Activated CD8-positive, alpha-beta T cell treated with anti-CD3 and anti-CD28 coated beads, Interleukin-2, amount 10 ng/mL, durations not matched to agents 7 days and 5 days (primary cell): Measurements from ENCODE around the gene GYG1. TPM values are rescaled to one million over a fixed set of nuclear protein-coding genes. Genes with fewer than 3 reads are reported as not detected.

Source experiments
- ATAC-seq: fragments of 150-1000 bp; cut with Tn5 transposase; one replicate; pipeline ENCODE4 v1.10.0; 2021; ENCODE audit warnings: moderate library complexity
- CTCF ChIA-PET: fragments of 350-600 bp; sonication (Branson Sonifier 250); formaldehyde crosslinking; loops from one replicate; lab custom pipeline; 2021; ENCODE audit warnings: antibody characterized with exemption; lab: Charles Lee
- POLR2A ChIA-PET: fragments of 350-600 bp; sonication (Branson Sonifier 250); formaldehyde crosslinking; loops from one replicate; lab custom pipeline; 2021; ENCODE audit warnings: antibody characterized with exemption; lab: Charles Lee
- DNase-seq: peaks from one replicate; pipeline ENCODE4 v3.0.0-alpha.2; 2020
- H3K27ac Mint-ChIP-seq: one replicate; pipeline ENCODE4 v1.8.0; 2021; ENCODE audit warnings: mild to moderate bottlenecking, mixed read lengths
- H3K27me3 Mint-ChIP-seq: one replicate; pipeline ENCODE4 v1.8.0; 2021; ENCODE audit warnings: low read depth, mixed read lengths
- H3K36me3 Mint-ChIP-seq: one replicate; pipeline ENCODE4 v1.8.0; 2021; ENCODE audit warnings: low read depth, mixed read lengths
- H3K4me1 Mint-ChIP-seq: one replicate; pipeline ENCODE4 v1.8.0; 2021; ENCODE audit warnings: low read depth, mixed read lengths
- H3K4me3 Mint-ChIP-seq: one replicate; pipeline ENCODE4 v1.8.0; 2021; ENCODE audit warnings: mild to moderate bottlenecking, mixed read lengths
- H3K9me3 Mint-ChIP-seq: one replicate; pipeline ENCODE4 v1.8.0; 2022; ENCODE audit warnings: mixed read lengths; ENCODE audit not compliant: insufficient read depth
- total RNA-seq, 2 experiments: library from RNA; stranded (reverse); gene quantifications; one replicate each; pipeline ENCODE4 v1.2.3, GENCODE V29; 2021

GYG1 gene
- total RNA-seq, 2 experiments from 2014 or later: 46.9 to 54.0 TPM

DNA sequence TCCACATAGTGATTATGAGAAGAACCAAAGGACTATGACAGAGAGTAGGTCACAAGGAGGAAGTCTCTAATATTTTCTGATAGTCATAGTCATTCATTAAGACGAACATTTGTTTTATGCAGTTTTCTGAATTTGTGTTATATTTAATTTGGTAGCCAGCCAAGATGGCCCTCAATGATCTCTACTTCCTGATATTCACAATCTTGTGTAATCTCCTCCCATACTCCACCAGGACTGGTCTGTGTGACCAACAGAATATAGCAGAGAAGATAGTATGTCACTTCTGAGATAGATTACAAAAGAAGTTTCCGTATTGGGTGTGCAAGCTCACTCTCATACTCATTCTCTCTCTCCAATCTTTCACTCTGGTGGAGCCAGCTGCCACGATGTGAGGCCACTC lies 64.2 kb downstream of the GYG1 start:
- POLR2A ChIA-PET: interaction anchor here (0.6 kb wide), 1 partner anchor 81 kb away, joined by 3 read pairs; no protein-coding TSS in a partner anchor
- no peak overlapping the region for H3K27ac Mint-ChIP-seq
- peaks cover 65% of the 10 kb centered on the region for H3K36me3 Mint-ChIP-seq
- CTCF ChIA-PET: no interaction called here
- H3K9me3 Mint-ChIP-seq: peaks cover 3% of the 10 kb centered on the region
- no peaks in the 10 kb centered on the region for H3K27me3 Mint-ChIP-seq
- DNase-seq: no peak
- H3K4me3 Mint-ChIP-seq: no peak overlapping the region
- H3K4me1 Mint-ChIP-seq: no peaks in the 10 kb centered on the region
- ATAC-seq: no peak

DNA sequence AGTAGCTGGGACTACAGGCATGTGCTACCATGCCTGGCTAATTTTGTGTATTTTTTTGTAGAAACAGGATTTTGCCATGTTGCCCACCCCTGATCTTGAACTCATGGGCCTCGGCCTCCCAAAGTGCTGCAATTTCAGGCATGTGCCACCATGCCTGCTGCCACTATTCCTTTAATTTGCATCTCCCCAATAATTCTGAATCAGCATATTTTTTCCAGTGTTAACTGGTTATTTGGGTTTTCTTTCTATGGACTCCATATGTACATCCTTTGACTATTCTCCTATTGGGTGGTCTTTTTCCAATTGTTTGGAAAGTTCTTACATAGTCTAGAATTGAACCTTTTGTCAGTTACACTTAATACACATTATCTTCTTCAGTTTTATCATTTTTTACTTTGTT lies 66.9 kb downstream of the GYG1 start:
- no peaks in the 10 kb centered on the region for H3K27me3 Mint-ChIP-seq
- peaks cover 54% of the 10 kb centered on the region for H3K36me3 Mint-ChIP-seq
- no peaks in the 10 kb centered on the region for H3K4me1 Mint-ChIP-seq
- CTCF ChIA-PET: no interaction called here
- H3K27ac Mint-ChIP-seq: no peak overlapping the region
- peaks cover 2% of the 10 kb centered on the region for H3K9me3 Mint-ChIP-seq
- no peak overlapping the region for H3K4me3 Mint-ChIP-seq
- no peak for DNase-seq
- no peak for ATAC-seq
- POLR2A ChIA-PET: no interaction called here

DNA sequence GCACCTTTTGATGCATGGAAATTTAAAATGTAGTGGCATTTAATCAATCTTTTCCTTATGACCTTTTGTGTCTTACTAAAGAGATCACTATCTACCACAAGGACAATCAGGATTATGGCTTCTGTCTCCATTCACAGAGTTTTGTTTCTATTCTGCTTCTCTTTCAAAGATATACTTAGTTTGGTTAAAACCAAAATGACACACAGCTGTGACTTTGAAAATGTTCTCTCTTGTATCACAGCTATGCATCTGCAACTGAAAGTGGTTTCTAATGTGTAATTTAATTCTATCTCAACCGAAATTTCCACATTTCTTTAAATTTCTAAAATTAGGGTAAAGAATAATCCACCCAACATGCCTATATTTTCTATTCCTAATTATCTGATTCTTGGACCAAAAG lies 67.3 kb downstream of the GYG1 start:
- Mint-ChIP-seq H3K27ac (no peak overlapping the region), H3K27me3 (no peaks in the 10 kb centered on the region)

GRCh38 chr3:149061776-149062175 lies 70.4 kb downstream of the GYG1 start:
- no peak for DNase-seq
- ATAC-seq: no peak
- H3K4me1 Mint-ChIP-seq: no peaks in the 10 kb centered on the region
- H3K27me3 Mint-ChIP-seq: no peaks in the 10 kb centered on the region
- CTCF ChIA-PET: interaction anchor here (1.0 kb wide), 1 partner anchor 17 kb away, joined by 3 read pairs; no protein-coding TSS in a partner anchor
- H3K9me3 Mint-ChIP-seq: no peaks in the 10 kb centered on the region
- peaks cover 40% of the 10 kb centered on the region for H3K36me3 Mint-ChIP-seq
- no peak overlapping the region for H3K4me3 Mint-ChIP-seq
- POLR2A ChIA-PET: no interaction called here
- H3K27ac Mint-ChIP-seq: no peak overlapping the region

More for the DNA sequence above, 67.3 kb downstream of the GYG1 start:
- DNase-seq (no peak), ATAC-seq (no peak)
- ChIA-PET CTCF (no interaction called here), POLR2A (no interaction called here)
- peaks cover 52% of the 10 kb centered on the region for H3K36me3 Mint-ChIP-seq
- H3K4me3 Mint-ChIP-seq: no peak overlapping the region
- no peaks in the 10 kb centered on the region for H3K4me1 Mint-ChIP-seq
- H3K9me3 Mint-ChIP-seq: no peaks in the 10 kb centered on the region

GRCh38 chr3:149067883-149068282 lies 76.5 kb downstream of the GYG1 start:
- DNase-seq (no peak), ATAC-seq (no peak)
- no peaks in the 10 kb centered on the region for H3K27me3 Mint-ChIP-seq
- H3K4me1 Mint-ChIP-seq: no peaks in the 10 kb centered on the region
- no peaks in the 10 kb centered on the region for H3K9me3 Mint-ChIP-seq
- no peak overlapping the region for H3K4me3 Mint-ChIP-seq
- ChIA-PET POLR2A (no interaction called here), CTCF (no interaction called here)
- H3K27ac Mint-ChIP-seq: no peak overlapping the region
- H3K36me3 Mint-ChIP-seq: peaks cover 27% of the 10 kb centered on the region

Other genes starting within 250 kb of the GYG1 start
- gene CPB1, start 163.7 kb upstream of the GYG1 start, total RNA-seq: not detected
- gene CPA3, start 126.2 kb upstream of the GYG1 start, total RNA-seq: not detected
- 10 to 100 TPM; 25.2 to 27.3 TPM for gene HLTF, start 95.0 kb downstream of the GYG1 start, total RNA-seq
- gene HPS3, start 138.1 kb downstream of the GYG1 start, total RNA-seq: 10 to 100 TPM; 26.8 to 29.0 TPM
- gene CP, start 230.3 kb downstream of the GYG1 start, total RNA-seq: not detected